Hematopoietic multipotent progenitor cell treated with erythropoietin and hydrocortisone succinate and interleukin-3 and kit ligand, for 8 days (in vitro differentiated cells): ENCODE data around the gene CENPVL3.
A peak's percentile ranks its signal among the peaks of the same experiment; 100 is the strongest.
"Not testable (repeated sequence)": the region's sequence is repeated elsewhere in the genome, so short reads cannot be mapped to it uniquely, and the experiment has no call there.

Source experiments
- DNase-seq: peaks from one replicate; pipeline ENCODE4 v3.0.0-alpha.2; 2015

Gene CENPVL3

DNA sequence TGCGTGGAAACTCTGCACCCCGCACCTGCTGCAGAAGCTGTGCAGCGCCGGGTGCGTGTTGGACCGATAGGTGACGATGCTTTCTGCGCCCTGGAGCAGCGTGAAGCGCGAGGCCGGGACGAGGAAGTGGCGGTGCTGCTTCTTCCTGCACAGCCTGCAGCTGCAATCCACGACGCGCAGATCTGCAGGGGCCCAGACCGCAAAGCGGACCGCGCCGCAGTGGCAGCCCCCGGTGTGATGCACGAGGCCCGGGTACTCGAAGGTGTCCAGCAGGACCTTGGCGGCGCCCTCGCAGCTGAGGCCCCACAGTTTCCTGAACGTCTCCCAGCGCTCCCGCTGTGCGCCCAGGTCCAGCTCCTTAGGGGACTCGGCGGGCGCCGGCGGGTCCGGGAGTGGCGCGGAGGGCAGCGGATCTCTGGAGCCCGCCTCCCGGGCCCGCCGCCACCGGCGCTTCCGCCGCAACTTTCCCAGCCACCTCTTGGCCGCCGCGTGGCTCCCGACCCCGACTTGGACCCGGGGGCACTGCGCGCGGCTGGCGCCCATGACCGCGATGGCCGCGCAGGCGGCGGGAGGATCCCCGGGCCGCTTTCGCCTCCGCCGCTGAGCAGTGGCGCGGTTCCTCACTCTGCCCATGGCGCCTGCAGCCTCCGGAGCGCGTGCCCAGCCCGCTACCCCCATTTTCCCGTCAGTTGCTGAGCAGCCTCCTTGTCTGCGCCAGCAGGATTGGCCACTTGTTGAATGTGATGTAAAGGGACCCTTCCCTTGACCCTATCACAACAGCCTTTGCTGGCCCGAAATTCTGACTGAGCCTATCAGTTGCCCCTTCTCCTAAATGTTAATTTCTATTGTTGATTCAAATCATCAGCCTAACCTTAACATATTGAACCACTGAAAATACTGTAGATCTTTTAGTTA, at the start of gene CENPVL3:
CENPVL3 (minus strand) TSS at position 672 of the 915 bp plus-strand sequence; CDS start at position 633, 39 bp downstream.
- not testable (repeated sequence) for DNase-seq

DNA sequence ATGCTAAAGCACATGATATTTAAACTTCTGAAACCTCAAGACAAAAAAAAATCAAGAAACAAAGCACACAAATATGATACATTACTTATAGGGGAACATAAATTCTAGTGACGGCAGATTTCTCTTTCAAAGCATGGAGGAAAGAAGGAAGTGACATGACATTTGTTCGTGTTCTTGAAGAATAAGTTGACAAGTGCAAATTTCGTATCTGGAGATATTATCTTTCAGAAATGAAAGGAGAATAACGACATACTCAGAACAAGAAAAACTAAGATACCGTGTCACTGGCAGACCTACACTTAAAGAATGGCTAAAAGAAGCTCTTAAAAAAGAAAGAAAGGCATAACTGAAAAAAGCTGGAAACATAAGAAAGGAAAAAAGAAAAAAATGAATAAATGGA, 47.3 kb upstream of the CENPVL3 start:
- DNase-seq = no peak

DNA sequence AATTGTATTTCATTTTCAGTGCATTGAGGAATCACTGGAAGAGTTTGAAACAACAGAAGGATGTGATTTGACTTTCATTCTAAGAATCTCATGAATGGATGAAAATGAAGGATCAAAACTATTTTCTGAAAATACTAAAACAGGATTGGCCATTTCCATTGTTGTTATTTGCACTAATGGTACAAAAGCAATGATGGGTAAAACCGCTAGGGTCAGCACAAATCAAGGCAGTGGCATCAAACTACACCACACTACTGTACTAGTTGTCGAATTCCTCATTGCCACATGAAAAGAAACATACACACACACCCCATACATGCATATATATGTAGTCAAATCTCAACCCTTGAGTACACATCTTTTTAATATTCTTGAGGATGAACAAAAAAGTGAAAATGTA, 24.7 kb upstream of the CENPVL3 start:
- no peak for DNase-seq

DNA sequence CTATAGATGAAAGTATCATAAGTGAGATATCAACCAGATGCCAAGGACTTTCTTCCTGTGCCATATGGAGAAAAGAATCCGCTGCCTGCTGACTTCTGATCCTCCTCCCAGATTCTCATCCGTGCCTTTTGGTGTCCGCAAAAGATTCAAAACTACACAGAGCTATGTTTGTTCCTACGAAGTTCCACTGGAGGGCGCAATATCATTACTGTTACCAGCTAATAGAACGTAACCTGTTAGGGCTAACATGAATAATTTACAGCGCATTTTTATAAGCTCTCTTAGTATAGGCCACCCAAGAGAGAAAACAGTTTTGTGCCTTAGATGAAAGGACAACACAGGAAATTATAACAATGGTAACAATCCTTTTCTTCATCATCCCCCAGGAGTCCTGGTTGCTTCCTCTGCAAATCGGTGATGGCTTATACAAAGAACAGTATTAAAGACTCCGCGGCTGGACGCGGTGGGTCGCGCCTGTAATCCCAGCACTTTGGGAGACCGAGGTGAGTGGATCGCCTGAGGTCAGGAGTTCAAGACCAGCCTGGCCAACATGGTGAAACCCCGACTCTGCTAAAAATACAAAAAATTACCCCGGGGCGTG, 22.8 kb upstream of the CENPVL3 start:
- DNase-seq = peak; percentile 41

DNA sequence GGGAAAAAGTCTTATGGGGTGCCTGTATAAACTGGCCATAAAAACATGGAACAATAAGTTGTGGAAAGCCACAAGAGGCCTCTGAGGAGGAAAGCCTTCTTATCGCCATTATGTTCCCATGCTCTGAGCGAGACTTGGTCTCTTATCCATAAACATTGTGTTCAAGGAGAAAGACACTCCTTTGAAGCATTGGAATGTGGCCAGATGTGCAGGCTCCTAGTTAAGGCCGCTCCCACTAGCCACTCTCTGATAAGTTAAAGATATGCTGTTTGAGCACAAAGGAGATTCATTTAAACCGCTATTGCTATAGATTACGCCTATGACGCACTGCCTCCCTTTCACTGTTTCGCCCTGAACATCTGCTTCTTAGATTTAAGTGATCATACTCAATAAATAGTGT, 17.8 kb upstream of the CENPVL3 start:
- DNase-seq = peak; percentile 2

DNA sequence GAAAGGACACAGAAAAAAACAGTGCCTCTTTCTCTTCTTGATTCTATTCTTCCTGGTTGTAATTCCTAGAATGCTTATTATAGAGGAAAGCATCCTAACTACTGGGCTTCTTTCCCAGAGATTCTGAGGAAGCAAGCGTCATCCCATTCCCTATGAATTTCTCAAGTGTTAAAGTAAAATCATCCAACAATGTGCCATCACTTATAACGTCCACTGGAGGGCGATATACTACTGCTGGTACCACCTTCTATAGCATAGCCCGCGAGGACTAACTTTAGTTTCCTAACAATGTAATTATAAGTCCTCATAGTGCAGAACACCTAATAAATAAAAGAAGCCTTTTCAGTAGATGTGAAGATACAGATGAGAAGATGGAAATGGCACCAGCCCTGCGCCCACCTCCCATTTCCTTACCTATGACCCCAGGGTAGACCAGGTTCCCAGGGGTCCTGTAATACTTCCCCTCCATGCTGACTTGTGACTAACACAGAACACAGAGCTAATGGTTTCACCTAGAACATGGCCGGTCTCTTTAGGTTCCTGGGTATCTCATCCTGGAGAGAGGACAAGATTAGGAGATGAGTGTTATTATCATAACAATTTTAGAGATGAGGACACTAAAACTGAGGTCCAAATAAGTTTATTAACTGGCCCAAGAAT, 4.2 kb downstream of the CENPVL3 start:
- peak; percentile 1 for DNase-seq

DNA sequence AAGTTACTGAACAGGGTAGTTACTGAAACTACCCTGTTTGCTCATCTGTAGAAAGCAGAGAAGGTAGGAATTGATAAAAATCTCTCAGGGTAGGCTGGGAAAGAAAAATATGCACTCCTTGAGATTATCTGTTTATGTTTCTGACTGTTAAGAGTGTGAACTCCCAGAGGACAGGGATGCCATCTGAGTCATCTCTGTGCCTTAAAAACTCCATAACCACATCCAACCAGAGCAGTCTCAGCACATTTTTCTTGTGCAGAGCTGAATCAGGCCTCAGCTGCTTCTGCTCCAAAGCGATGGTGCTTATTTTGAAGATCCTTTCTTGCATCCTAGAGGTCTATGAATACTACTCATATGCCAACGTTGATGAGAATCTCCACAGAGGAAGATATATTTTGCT, 9.9 kb downstream of the CENPVL3 start:
- no peak for DNase-seq

DNA sequence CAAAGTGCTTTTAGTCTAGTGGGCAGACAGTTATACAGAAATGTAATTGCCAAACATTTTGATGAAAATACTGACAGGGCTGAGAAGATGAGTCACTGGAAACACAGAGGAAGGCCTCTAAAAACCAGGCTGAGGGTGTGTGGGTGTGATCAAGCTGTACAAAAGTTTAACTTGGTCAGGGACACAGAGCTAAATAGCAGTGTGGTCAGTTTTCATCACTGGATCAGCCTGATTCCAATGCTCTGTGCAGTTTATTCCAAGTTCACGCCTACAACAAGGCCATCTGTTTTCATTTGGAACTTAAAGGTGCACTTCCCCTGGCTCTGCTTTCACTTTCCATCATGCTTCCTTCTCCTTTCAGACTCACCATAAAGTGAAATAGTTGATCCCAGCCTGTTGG, 10.6 kb downstream of the CENPVL3 start:
- no peak for DNase-seq

DNA sequence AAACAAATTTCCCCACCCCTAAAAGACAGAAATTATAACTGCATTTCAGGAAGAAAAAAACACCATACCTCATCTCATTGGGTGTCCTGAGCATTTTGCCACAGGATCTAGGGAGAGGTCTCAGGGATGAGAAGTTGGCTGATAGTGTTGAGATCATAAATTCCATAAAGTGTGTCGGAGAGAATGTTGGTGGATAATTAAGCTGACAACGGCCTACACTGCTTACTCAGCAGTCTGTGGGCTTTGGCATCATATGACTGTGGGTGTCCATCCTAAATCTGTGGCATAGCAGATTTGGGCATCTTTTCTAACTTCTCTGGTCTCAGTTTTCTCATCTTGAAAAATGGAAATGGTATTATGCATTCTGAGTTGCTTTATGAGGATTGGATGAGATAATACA, 12.3 kb downstream of the CENPVL3 start:
- DNase-seq = no peak

DNA sequence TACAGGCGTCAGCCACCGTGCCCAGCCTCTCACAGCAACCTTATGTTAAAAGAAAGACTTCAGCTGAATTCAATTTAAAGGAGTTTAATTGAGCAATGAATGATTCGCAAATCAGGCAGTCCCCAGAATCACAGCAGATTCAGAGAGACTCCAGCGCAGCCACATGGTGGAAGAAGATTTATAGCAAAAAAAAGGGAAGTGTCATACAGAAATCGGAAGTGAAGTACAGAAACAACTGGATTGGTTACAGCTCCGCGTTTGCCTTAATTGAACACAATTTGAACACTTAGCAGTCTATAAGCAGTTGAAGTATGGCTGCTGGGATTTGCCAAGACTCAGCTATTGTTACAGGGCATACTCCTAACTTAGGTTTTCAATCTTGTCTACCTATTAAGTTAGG, 19.8 kb downstream of the CENPVL3 start:
- DNase-seq = no peak

DNA sequence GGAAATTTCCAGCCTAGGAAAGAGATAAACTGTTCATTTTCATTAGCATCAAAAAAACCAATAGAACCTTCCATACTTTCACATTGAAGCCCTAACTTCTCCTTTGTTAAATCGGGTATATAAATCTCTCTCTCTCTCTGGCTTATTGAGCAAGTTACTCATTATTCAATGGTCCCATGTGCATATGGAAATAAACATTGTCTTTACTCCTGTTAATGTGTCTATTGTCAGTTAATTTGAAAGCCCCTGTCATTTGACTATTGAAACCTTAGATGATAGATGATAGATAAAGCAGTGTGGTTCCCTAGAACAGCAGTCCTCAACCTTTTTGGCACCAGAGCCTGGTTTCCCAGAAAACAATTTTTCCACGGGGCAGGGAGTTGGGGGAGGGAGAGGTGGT, 46.8 kb downstream of the CENPVL3 start:
- DNase-seq = no peak

DNA sequence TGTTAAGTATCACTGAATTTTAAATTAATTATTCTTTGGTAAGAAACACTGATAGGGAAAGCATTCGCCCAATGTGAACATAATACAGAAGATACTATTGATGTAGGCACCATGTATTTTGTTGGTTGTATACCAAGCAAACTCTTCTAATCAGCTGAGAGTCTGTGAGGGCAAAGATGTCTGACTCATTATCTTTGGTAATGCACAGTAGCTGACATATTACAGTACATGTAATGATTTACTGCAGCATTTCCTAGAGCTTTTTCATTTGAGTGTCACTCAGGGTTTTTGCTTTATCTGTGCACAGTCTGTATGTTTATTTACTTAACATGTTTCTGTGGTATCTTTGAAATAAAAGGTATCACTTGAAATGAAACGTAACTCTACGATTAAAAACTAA, 49.2 kb downstream of the CENPVL3 start:
- no peak for DNase-seq

DNA sequence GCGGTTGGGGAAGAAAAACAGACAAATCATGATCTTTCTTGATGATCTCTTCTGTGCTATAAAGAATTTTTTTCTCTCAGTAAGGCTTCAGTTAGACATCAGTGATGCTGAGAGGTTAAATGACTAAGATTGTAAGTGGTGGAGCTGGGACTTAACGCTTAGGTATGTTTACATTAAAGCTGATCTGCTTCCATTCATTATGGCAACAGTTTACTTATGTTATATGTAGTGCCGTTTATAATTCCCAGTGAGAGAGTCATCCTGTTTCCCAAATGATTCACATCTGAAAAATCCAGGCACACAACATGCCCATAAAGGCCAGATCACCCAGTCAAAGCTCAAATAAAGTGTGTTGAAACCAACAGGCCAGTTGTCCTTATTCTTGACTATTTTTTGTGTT, 50.1 kb downstream of the CENPVL3 start:
- DNase-seq = no peak
